Gastroesophageal sphincter (tissue), 3 donors: ENCODE results near the gene PRDM15.

Experiments used
- CTCF ChIP-seq, 4 experiments: fragments of 200-600 bp in 2 of 4; fragments of 450-650 bp in 2 of 4; sonication (generic) in 1 of 4; IDR thresholded peaks; one replicate each; pipeline ENCODE4 v1.5.1; 2017 to 2019; ENCODE audit warnings: antibody characterized with exemption in 4 of 4, mild to moderate bottlenecking in 2 of 4, moderate library complexity in 2 of 4
- EP300 ChIP-seq: sonication (generic); formaldehyde crosslinking; IDR thresholded peaks from one replicate; pipeline ENCODE4 v1.6.1; 2017; ENCODE audit warnings: antibody characterized with exemption, mild to moderate bottlenecking
- POLR2A ChIP-seq, 2 donors: fragments of 450-650 bp; IDR thresholded peaks; one replicate each; pipeline ENCODE4 v1.6.1; 2017; ENCODE audit warnings: antibody characterized with exemption in 2 of 2, mild to moderate bottlenecking in 2 of 2, moderate library complexity in 1 of 2
- POLR2AphosphoS5 ChIP-seq: sonication (generic); formaldehyde crosslinking; IDR thresholded peaks from one replicate; pipeline ENCODE4 v1.6.1; 2017; ENCODE audit warnings: antibody characterized with exemption

- TF ChIP-seq CTCF (IDR thresholded peaks at IDR 0.05) (no peak), POLR2A (IDR thresholded peaks at IDR 0.05) (no peak), EP300 (no peak), POLR2AphosphoS5 (no peak)
Observed at GRCh38 chr21:41781050-41781410, 98.1 kb downstream of the PRDM15 start.
